Activated gamma-delta T cell treated with anti-CD3 and anti-CD28 coated beads, Interleukin-2, amount 50 U/mL, for 16 hours (primary cell): ENCODE results near the gene ATG2A.

Experiments used
- DNase-seq: peaks from one replicate; pipeline ENCODE4 v3.0.0-alpha.2; 2020; ENCODE audit warnings: low read depth

The ATG2A gene

DNA sequence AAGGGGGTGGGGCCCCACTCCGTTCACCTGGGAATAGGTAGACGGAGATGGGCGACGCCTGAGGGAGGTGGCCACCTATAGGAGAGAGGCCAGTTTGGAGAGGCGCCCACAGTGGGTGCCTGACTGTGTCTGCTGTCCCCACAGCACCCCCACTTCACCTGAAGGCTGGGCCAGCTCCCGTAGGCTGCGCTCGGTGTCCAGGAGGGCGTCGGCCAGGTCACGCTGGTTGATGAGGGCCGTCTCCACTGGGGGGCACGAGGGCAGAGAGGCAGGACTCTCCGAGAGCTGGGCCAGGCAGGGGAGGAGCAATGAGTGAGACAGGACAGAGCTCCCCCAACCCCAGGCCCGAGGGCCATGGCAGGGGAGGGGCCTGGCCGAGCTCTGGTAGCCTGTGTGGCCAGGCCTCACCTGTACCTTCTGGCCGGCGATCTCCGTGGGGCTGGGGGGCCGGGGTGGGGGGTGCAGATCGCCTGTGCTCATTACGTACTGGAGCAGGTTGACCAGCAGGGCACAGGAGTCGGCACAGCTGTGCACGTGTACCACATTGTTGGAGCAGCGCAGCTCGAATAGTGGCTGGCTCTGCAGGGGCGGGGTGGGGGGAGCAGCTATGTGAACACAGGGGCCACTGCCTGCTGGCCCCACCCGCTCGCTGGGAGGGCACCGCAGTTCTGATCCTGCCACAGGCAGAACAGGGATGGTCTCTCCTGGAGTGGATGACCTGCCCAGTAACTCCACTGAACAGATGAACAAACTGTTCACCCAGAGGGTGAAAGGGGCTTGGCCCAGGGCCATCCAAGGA lies 14.7 kb downstream of the ATG2A start:
- DNase-seq = no peak

DNA sequence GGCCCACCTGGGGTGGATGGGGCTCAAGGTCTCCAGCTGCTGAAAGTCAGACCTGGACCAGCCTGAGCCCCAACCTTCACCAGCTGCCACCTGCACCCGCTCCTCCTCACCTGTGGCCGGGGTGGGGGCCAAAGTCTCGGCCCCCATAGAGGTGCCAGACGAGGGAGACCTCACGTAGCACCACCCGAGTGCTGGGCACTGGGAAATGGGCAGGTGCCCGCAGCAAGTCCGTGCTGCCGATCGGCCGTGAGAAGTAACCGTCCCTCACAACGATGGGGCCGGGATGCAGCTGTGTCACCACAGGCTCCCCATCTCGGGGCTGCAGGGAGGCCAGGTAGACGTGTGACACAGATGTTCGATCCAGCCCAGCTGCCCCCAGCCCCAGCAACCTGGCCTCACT lies 16.2 kb downstream of the ATG2A start:
- no peak for DNase-seq

GRCh38 chr11:64900263-64900678 lies 16.7 kb downstream of the ATG2A start:
- DNase-seq = peak; percentile 54

GRCh38 chr11:64898541-64898940 lies 18.5 kb downstream of the ATG2A start:
- no peak for DNase-seq

DNA sequence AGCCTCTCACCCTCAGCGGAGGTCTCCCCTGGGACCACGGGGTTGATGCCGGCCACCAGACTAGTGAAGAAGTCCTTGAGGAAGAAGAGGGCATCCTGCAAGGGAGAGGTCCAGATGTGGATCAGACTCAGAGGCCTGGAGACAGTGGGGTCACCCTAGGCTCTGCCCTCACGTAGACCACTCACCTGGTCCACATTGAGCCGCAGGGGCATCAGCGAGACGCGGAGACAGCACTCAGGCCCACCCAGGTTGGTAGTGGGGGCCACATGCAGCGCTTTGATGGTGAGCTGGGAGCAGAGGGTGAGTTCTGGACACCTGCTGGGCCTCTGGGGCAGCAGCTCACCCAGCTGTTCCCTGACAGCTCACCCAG lies 18.9 kb downstream of the ATG2A start:
- DNase-seq = no peak

DNA sequence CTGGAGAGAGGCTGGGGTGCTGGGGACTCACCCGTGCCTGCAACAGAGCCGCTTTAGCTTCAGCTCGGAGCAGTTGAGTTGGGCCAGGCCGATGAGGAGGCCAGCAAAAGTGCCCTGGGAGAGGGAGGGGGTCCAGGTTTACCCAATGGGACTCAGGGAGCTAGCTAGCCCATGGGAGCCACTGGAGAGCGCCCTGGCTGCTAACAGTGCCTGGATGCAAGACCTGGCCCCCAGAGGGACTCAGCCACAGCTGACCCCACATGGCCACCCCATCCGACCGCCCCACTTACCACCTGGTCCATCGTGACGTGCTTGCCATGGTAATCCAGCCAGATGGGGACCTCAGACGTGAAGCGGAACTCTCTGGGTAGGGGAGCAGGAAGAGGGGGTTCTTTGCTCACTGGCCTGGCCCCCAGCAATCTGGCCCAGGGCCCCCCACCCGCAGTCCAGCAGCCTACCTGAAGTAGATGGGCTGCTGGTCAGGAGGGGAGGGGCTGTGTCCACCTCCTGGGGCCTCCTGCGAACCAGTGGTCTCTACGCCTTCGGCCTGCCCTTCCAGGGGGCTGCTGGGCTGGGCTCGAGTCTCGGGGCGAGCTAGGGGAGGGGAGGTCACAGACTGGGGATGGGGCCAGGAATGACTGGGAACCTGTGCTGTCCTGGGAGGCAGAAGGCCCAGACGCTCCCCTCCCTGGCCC lies 19.5 kb downstream of the ATG2A start:
- DNase-seq = no peak

DNA sequence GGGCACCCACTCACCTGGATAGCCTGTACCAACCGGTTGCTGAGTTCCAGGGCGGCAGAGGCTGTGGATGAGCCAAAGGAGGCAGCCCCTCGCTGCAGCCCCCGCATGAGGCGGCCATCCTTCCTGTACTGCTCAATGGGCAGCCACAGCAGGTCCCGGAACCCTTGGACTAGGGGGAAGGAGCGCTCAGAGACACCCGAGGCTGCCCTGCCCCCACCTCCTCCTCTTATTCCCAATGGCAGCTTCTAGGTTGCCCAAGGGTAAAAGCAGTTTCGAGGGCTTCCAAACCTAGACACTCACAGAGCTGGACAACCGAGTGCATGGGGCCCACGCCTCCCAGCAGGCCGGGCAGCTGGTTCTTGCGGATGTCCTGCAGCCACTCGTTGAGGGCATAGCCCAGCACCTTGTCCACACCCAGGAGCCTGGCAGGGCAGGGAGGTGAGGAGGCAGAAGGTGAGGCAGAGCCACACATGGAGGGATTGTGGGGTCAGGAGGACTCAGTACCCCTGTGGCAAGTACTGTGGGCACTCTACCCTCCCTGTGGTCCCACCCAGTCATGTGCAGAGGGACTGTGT lies 20.5 kb downstream of the ATG2A start:
- no peak for DNase-seq

- DNase-seq = no peak
Observed at GRCh38 chr11:64894812-64895452, 22.1 kb downstream of the ATG2A start.

DNA sequence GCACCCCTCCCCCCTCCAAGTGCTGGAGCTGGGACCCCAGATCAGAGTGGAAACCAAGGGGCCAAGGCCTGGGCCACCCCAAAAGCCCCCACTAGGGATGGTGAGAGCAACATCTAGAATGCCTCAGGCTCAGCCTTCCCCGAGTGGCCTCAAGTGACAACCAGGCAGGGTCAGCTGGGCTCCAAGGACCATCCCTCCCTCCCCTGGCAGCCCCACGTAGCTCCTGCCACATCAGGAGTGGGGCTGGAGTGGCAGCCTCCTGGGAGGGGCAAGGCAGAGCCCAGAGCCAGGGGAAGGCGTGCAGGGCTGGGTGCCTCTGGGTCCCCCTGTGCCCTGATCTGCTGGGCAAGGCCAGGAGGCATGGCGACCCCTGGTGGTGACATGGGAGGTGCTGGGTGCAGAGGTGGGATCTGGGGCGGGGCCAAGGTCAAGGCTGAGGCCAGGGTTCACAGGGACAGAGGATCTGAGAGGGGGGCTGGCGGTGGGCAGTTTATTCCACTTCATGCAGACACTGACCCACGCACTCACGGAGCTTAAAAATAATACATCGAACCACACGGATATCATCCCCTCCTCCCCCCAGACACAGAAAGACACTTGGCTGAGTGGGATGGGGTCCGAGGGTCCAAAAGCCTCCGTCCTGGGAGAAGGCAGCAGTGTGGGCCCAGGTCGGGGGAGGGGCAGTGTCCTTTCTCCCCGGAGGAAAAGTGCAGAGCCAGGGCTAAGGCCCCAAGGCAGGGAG lies 22.8 kb downstream of the ATG2A start:
- peak; percentile 92 for DNase-seq

GRCh38 chr11:64893194-64894069 lies 23.6 kb downstream of the ATG2A start:
- no peak for DNase-seq

DNA sequence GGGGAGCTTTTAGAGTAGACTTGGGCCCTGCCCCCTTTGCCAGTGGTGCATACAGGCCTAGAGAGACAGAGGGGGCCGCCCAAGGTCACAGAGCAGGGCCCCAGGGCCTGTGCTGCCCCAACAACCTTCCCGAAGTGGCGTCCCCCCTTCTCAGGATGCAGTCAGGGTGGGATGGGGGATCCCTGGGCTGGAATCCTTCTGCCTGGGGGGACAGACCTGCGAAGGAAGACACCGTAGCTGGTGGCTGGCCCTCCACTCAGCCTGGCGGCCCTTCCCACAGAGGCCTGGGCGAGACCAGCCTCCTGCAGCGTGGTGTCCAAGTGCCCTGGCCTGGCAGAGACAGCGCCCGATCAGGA lies 24.2 kb downstream of the ATG2A start:
- no peak for DNase-seq

DNA sequence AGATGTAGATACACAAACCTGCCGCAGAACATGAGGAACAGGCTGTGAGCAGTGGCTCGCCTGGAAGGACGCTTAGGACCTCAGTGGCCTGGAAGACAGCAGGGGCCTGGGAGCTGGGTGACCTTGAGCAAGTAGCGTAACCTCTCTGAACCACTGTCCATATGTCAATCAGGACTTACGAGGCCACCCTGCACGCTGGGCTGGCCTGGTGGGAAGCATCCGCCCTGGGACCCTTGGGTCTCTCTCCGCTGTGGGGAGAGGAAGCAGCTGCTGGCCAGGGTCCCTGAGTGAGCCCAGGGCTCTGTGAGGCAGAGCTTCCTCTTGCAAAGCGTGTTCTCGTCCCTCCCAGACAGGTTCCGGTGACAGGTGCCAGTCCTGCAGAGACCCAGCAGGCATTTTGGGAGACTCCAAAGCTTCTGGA lies 24.6 kb downstream of the ATG2A start:
- DNase-seq = no peak

DNA sequence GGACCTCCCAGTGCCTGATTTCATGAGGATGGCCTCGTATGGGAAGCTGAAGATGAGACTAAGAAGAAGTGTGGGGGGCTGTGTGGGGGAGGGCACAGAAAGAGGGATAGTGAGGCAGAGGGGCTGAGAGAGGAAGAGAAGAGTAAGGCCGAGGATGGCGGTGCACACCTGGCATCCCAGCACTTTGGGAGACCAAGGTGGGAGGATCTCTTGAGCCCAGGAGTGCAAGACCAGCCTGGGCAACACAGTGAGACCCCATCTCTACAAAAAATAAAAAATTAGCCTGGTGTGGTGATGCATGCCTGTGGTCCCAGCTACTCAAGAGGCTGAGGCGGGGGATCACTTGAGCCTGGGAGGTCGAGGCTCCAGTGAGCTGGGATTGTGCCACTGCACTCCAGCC lies 25.1 kb downstream of the ATG2A start:
- DNase-seq = no peak

GRCh38 chr11:64891215-64891848 lies 25.7 kb downstream of the ATG2A start:
- DNase-seq = no peak

GRCh38 chr11:64890522-64890939 lies 26.5 kb downstream of the ATG2A start:
- DNase-seq = no peak

- DNase-seq = no peak
Observed at GRCh38 chr11:64888729-64889511, 28.1 kb downstream of the ATG2A start.

DNA sequence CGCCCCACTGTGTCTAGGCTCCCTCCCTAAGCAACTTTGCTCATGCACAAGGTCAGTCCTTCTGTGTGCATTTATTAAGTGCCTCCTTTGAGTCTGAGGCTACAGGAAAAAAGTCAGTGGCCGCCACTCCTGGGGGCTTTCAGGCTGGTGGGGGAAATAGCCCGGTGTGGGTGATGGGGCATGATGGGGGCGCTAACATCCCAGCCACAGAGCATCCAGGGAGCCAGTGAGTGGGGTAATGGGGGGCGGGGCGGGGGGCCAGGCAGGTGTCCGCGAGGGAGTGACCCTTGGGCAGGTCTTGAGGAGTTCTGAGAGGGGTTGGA lies 28.6 kb downstream of the ATG2A start:
- no peak for DNase-seq

- peak; percentile 79 for DNase-seq
Observed at GRCh38 chr11:64887757-64888405, 29.1 kb downstream of the ATG2A start.

DNA sequence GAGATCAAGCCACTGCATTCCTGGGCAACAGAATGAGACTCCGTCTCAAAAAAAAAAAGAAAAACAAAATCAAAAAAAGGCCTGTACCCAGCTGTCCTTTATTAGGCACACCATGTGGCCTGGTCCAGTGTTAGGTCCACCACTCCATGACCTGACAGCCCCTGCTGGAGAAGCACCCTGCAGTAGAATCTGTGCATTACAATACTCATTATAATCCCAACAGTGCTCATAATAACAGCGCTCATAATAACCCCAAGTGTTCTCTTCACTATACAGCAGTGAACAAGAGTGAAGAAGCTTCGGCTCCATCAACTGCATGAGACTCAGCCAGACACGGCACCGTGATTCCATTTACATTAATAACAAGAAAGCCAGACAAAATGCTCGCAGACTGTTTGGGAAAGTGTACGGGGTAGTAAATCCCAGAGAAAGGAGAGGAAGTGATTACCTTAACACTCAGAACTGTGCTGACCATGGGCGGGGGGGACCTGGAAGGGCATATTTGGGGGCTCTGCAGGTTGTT lies 29.7 kb downstream of the ATG2A start:
- DNase-seq = no peak
